Endothelial cell (in vitro differentiated cells): Measurements from ENCODE around the gene TMEM59L. TPM values are rescaled to one million over a fixed set of nuclear protein-coding genes. Genes with fewer than 3 reads are reported as not detected.

Source experiments
- DNase-seq: peaks from one replicate; pipeline ENCODE4 v3.0.0; 2021; ENCODE audit warnings: low spot score
- H3K27ac Mint-ChIP-seq: one replicate; pipeline ENCODE4 v1.8.0; 2021; ENCODE audit warnings: mixed read lengths, inconsistent platforms; ENCODE audit not compliant: unreplicated experiment
- H3K27me3 Mint-ChIP-seq: one replicate; pipeline ENCODE4 v1.8.0; 2021; ENCODE audit warnings: mild to moderate bottlenecking, moderate library complexity, mixed read lengths, inconsistent platforms; ENCODE audit not compliant: unreplicated experiment
- H3K36me3 Mint-ChIP-seq: one replicate; pipeline ENCODE4 v1.8.0; 2021; ENCODE audit warnings: mild to moderate bottlenecking, low read depth, mixed read lengths, inconsistent platforms; ENCODE audit not compliant: unreplicated experiment
- H3K4me1 Mint-ChIP-seq: one replicate; pipeline ENCODE4 v1.8.0; 2021; ENCODE audit warnings: mild to moderate bottlenecking, mixed read lengths, inconsistent platforms; ENCODE audit not compliant: unreplicated experiment
- H3K4me3 Mint-ChIP-seq: one replicate; pipeline ENCODE4 v1.8.0; 2021; ENCODE audit warnings: mild to moderate bottlenecking, mixed read lengths, inconsistent platforms; ENCODE audit not compliant: unreplicated experiment
- H3K9me3 Mint-ChIP-seq: one replicate; pipeline ENCODE4 v1.8.0; 2021; ENCODE audit warnings: mixed read lengths, inconsistent platforms; ENCODE audit not compliant: unreplicated experiment
- CTCF ChIP-seq: fragments of 200-600 bp; sonication (generic); IDR thresholded peaks from one replicate; pipeline ENCODE4 v1.5.0; 2021; ENCODE audit warnings: antibody characterized with exemption; ENCODE audit not compliant: unreplicated experiment
- total RNA-seq: library from RNA; stranded (reverse); fragmentation: NEBNext Ultra II Directional; extraction: Animal tissue kit (Norgen Biotek cat#: 25700); gene quantifications from one replicate; pipeline ENCODE4 v1.2.1, GENCODE V29; 2021; ENCODE audit not compliant: unreplicated experiment

Gene TMEM59L
- total RNA-seq, 1 donor from 2014 or later, result 0.15 TPM

DNA sequence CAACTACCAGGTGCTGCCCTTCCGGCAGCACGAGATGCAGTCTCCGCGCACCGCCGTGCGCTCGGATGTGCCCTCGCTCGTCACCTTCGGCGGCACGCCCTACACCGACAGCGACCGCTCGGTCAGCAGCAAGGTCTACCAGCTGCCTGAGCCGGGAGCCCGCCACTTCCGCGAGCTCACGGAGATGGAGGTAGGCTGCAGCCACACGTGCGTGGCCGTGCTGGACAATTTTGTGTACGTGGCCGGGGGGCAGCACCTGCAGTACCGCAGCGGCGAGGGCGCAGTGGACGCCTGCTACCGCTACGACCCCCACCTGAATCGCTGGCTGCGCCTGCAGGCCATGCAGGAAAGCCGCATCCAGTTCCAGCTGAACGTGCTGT, 55.6 kb downstream of the TMEM59L start:
- Mint-ChIP-seq H3K4me1 (no peaks in the 10 kb centered on the region), H3K27me3 (peaks cover 2% of the 10 kb centered on the region), H3K4me3 (no peak overlapping the region), H3K9me3 (no peaks in the 10 kb centered on the region), H3K27ac (no peak overlapping the region), H3K36me3 (peaks cover 7% of the 10 kb centered on the region)
- no peak for DNase-seq
- no peak for TF ChIP-seq CTCF

DNA sequence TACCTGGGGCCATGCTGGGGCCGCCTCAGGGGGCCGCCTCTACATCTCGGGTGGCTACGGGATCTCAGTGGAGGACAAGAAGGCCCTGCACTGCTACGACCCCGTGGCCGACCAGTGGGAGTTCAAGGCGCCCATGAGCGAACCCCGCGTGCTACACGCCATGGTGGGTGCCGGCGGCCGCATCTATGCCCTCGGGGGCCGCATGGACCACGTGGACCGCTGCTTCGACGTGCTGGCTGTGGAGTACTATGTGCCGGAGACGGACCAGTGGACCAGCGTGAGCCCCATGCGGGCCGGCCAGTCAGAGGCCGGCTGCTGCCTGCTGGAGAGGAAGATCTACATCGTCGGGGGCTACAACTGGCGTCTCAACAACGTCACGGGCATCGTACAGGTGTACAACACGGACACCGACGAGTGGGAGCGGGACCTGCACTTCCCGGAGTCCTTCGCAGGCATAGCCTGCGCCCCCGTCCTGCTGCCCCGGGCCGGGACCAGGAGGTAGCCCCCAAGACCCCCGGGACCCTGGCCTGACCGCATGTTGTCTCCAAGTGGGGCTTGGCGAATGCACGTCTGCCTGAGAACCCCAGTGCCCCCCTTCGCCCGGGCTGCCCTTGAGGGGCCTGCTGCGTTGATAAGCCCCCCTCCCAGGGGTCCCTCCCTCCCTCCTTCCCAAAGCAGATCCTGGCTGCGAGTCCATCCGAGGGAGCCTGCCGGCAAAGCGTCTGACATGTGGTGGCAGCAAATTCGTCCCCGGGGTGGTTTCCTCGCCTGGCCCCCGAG, 56.3 kb downstream of the TMEM59L start:
- Mint-ChIP-seq H3K27me3 (peaks cover 2% of the 10 kb centered on the region), H3K27ac (no peak overlapping the region), H3K4me3 (no peak overlapping the region), H3K9me3 (no peaks in the 10 kb centered on the region), H3K36me3 (peaks cover 7% of the 10 kb centered on the region), H3K4me1 (no peaks in the 10 kb centered on the region)
- DNase-seq, result no peak
- no peak for TF ChIP-seq CTCF

GRCh38 chr19:18669524-18669817, 56.8 kb downstream of the TMEM59L start:
- no peak for TF ChIP-seq CTCF
- Mint-ChIP-seq H3K27ac (no peak overlapping the region), H3K4me3 (peak overlapping the region; percentile 15), H3K36me3 (peaks cover 7% of the 10 kb centered on the region), H3K4me1 (no peaks in the 10 kb centered on the region), H3K9me3 (no peaks in the 10 kb centered on the region), H3K27me3 (peaks cover 2% of the 10 kb centered on the region)
- DNase-seq, result no peak

GRCh38 chr19:18669883-18670282, 57.2 kb downstream of the TMEM59L start:
- H3K27ac Mint-ChIP-seq, result no peak overlapping the region
- peaks cover 7% of the 10 kb centered on the region for H3K36me3 Mint-ChIP-seq
- no peak for TF ChIP-seq CTCF
- no peak for DNase-seq
- peak overlapping the region; percentile 72 for H3K4me3 Mint-ChIP-seq
- H3K27me3 Mint-ChIP-seq, result peaks cover 2% of the 10 kb centered on the region
- no peaks in the 10 kb centered on the region for H3K9me3 Mint-ChIP-seq
- H3K4me1 Mint-ChIP-seq, result no peaks in the 10 kb centered on the region

DNA sequence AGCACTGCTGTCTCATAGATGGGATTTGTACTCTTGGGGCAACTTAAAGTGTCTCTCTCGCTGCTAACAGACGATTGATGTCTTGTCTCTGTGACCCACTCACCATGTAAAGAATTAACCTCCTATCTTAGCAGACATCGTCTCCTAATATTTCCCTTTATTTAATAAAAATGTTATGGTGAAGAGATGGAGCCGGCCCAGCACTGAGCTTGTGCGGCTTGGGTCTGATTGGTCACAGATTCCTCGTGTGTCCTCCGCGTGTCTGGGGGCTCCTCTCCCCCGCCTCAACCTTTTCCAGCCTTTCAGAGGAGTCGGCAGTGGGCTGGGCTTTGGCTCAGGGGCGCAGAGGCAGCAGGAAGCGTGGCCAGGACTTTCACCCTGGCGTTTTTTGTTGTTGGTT, 57.6 kb downstream of the TMEM59L start:
- Mint-ChIP-seq H3K27ac (no peak overlapping the region), H3K4me3 (peak overlapping the region; percentile 72), H3K27me3 (peaks cover 2% of the 10 kb centered on the region), H3K9me3 (no peaks in the 10 kb centered on the region), H3K4me1 (no peaks in the 10 kb centered on the region), H3K36me3 (peaks cover 7% of the 10 kb centered on the region)
- TF ChIP-seq CTCF, result no peak
- DNase-seq, result no peak

Other genes with a start within 250 kb of the TMEM59L start
- gene GDF15, start 226.7 kb upstream of the TMEM59L start, total RNA-seq, result 1.3 TPM
- gene LRRC25, start 215.2 kb upstream of the TMEM59L start, total RNA-seq, result not detected
- 60.7 TPM for gene SSBP4, start 193.5 kb upstream of the TMEM59L start, total RNA-seq
- gene ISYNA1, start 174.7 kb upstream of the TMEM59L start, total RNA-seq, result 68.5 TPM
- 11.0 TPM for gene ELL, start 90.8 kb upstream of the TMEM59L start, total RNA-seq
- 229 TPM for gene FKBP8, start 69.3 kb upstream of the TMEM59L start, total RNA-seq
- 105 TPM for gene KXD1, start 55.0 kb upstream of the TMEM59L start, total RNA-seq
- 1,465 TPM for gene UBA52, start 41.0 kb upstream of the TMEM59L start, total RNA-seq
- 88.8 TPM for gene REX1BD, start 24.1 kb upstream of the TMEM59L start, total RNA-seq
- gene CRLF1, start 6.1 kb upstream of the TMEM59L start, total RNA-seq, result 0.74 TPM
- gene KLHL26, start 24.2 kb downstream of the TMEM59L start, total RNA-seq, result 5.1 TPM
- gene CRTC1, start 70.8 kb downstream of the TMEM59L start, total RNA-seq, result 17.5 TPM
- gene COMP, start 178.4 kb downstream of the TMEM59L start, total RNA-seq, result not detected
- gene UPF1, start 219.1 kb downstream of the TMEM59L start, total RNA-seq, result 69.8 TPM